Tibial nerve (tissue), 4 donors: ENCODE measurements around the gene IGFBPL1.

Experiments used
- CTCF ChIP-seq, 5 experiments: fragments of 200-600 bp in 3 of 5; fragments of 450-650 bp in 2 of 5; sonication (generic) in 3 of 5; IDR thresholded peaks; one replicate each; pipeline ENCODE4 v1.5.1; 2016 to 2019; ENCODE audit warnings: antibody characterized with exemption in 5 of 5, mild to moderate bottlenecking in 3 of 5, moderate library complexity in 2 of 5
- EP300 ChIP-seq, 2 donors: sonication (generic); formaldehyde crosslinking; IDR thresholded peaks; one replicate each; pipeline ENCODE4 v1.6.1; 2017; ENCODE audit warnings: antibody characterized with exemption in 2 of 2, mild to moderate bottlenecking in 1 of 2

GRCh38 chr9:38418366-38418765, 5.9 kb downstream of the IGFBPL1 start:
- TF ChIP-seq CTCF (IDR thresholded peaks at IDR 0.05) (no peak), EP300 (IDR thresholded peaks at IDR 0.05) (no peak)
